Spleen (tissue), 7 donors: ENCODE data around the gene NR2F6.
A peak's percentile ranks its signal among the peaks of the same experiment; 100 is the strongest.

Experiments used
- POLR2A ChIP-seq, 3 donors: fragments of 450-650 bp; IDR thresholded peaks; one replicate each; pipeline ENCODE4 v1.5.1; 2017; ENCODE audit warnings: antibody characterized with exemption in 3 of 3, mild to moderate bottlenecking in 1 of 3
- POLR2AphosphoS5 ChIP-seq, 3 donors: sonication (generic); formaldehyde crosslinking; IDR thresholded peaks; one replicate each; pipeline ENCODE4 v1.5.1; 2017; ENCODE audit warnings: antibody characterized with exemption in 3 of 3
- TF ChIP-seq, protein P1 (sequence below), 11 experiments: fragments of 200-600 bp in 7 of 11; fragments of 450-650 bp in 4 of 11; sonication (generic) in 4 of 11; IDR thresholded peaks in 8 of 11; conservative IDR thresholded peaks in 3 of 11; 1 replicate in 7 of 11; 2 replicates in 4 of 11; pipeline versions ENCODE4 v1.4.0 to v1.8.0; 2016 to 2021; ENCODE audit warnings: antibody characterized with exemption in 11 of 11, inconsistent platforms in 4 of 11, mild to moderate bottlenecking in 1 of 11
- donor health status: DM: no; HTN: no; CAD: no; lungs with moderate emphysema.
- donor health status: DM: no; HTN: no; CAD: no.
- donor health status: DM: no; HTN: no; CAD: no.

- TF ChIP-seq, protein P1, sequence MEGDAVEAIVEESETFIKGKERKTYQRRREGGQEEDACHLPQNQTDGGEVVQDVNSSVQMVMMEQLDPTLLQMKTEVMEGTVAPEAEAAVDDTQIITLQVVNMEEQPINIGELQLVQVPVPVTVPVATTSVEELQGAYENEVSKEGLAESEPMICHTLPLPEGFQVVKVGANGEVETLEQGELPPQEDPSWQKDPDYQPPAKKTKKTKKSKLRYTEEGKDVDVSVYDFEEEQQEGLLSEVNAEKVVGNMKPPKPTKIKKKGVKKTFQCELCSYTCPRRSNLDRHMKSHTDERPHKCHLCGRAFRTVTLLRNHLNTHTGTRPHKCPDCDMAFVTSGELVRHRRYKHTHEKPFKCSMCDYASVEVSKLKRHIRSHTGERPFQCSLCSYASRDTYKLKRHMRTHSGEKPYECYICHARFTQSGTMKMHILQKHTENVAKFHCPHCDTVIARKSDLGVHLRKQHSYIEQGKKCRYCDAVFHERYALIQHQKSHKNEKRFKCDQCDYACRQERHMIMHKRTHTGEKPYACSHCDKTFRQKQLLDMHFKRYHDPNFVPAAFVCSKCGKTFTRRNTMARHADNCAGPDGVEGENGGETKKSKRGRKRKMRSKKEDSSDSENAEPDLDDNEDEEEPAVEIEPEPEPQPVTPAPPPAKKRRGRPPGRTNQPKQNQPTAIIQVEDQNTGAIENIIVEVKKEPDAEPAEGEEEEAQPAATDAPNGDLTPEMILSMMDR (IDR thresholded peaks at IDR 0.05 in 8 of 11, conservative IDR thresholded peaks at IDR 0.05 in 3 of 11): no peak
- TF ChIP-seq POLR2A (IDR thresholded peaks at IDR 0.05) (no peak), POLR2AphosphoS5 (IDR thresholded peaks at IDR 0.05) (peak in 1 of 3 donors; percentile 7)
Measured at GRCh38 chr19:17243830-17244617, 1.7 kb downstream of the NR2F6 start.
